HS-5 (cell line): ENCODE measurements around the gene AURKAIP1.

Experiments
- DNase-seq: peaks from one replicate; pipeline ENCODE4 v3.0.0-alpha.2; 2012; ENCODE audit warnings: low read depth

Gene AURKAIP1

DNA sequence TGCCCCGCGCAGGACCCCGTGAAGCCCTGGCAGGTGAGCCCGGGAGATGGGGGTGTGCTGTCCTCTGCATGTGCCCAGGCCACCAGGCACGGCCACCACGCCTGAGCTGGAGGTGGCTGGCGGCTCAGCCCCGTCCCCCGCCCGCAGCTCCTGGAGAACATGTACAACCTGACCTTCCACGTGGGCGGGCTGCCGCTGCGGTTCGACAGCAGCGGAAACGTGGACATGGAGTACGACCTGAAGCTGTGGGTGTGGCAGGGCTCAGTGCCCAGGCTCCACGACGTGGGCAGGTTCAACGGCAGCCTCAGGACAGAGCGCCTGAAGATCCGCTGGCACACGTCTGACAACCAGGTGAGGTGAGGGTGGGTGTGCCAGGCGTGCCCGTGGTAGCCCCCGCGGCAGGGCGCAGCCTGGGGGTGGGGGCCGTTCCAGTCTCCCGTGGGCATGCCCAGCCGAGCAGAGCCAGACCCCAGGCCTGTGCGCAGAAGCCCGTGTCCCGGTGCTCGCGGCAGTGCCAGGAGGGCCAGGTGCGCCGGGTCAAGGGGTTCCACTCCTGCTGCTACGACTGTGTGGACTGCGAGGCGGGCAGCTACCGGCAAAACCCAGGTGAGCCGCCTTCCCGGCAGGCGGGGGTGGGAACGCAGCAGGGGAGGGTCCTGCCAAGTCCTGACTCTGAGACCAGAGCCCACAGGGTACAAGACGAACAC lies 42.1 kb downstream of the AURKAIP1 start:
- no peak for DNase-seq

GRCh38 chr1:1332031-1332755 lies 42.8 kb downstream of the AURKAIP1 start:
- no peak for DNase-seq

- no peak for DNase-seq
These were observed 43.7 kb downstream of the AURKAIP1 start, which contains the start of gene TAS1R3 for GRCh38 chr1:1331068-1331965. TAS1R3 (plus strand) TSS chr1:1331280; CDS start chr1:1331346, 66 bp downstream.

- DNase-seq = no peak
These were observed 44.5 kb downstream of the AURKAIP1 start for GRCh38 chr1:1330366-1331067.

GRCh38 chr1:1329304-1330210 lies 45.5 kb downstream of the AURKAIP1 start:
- no peak for DNase-seq

DNA sequence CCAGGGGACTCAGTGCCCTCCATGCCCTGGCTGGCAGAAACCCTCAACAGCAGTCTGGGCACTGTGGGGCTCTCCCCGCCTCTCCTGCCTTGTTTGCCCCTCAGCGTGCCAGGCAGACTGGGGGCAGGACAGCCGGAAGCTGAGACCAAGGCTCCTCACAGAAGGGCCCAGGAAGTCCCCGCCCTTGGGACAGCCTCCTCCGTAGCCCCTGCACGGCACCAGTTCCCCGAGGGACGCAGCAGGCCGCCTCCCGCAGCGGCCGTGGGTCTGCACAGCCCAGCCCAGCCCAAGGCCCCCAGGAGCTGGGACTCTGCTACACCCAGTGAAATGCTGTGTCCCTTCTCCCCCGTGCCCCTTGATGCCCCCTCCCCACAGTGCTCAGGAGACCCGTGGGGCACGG lies 46.8 kb downstream of the AURKAIP1 start:
- no peak for DNase-seq

- no peak for DNase-seq
These were observed 47.7 kb downstream of the AURKAIP1 start for GRCh38 chr1:1327291-1327690.

- no peak for DNase-seq
These were observed 48.9 kb downstream of the AURKAIP1 start for GRCh38 chr1:1326075-1326605.

DNA sequence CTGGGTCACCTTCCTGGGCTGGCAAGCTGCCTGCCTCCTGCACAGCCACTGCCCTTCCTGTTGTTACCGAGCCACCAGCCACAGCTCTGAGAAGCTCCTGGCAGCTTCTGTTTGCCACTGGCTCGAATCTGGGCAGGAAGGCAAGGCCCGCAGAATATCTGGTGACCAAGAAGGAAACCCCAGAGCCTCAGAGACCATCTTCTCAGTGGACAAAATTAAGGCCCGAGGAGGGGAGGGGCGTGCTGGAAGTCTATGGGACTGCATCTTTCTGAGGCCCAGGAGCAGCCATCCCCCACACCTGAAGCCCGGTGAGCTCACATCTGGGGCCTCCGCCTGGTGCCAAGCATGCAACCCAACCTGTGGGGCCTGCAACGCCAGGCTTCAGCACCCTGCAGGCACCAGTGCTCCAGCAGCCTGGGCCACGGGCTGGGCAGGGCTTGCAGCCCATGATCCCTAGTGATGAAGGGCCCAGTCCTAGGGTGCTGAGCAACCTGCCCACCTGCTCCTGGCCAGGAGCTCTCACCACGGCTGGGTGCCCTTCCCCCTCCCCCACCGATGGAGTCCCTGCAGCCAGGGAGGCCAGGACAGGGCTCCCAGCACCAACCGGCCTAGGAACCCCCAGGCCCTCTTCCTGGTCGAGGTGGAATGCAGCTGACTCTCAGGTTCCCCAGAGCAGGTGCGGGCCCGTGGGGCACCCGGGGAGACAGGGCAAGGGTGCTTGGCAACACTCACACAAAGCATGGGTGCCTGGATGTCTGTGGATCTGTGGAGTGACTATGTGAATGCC lies 49.5 kb downstream of the AURKAIP1 start:
- DNase-seq = no peak

DNA sequence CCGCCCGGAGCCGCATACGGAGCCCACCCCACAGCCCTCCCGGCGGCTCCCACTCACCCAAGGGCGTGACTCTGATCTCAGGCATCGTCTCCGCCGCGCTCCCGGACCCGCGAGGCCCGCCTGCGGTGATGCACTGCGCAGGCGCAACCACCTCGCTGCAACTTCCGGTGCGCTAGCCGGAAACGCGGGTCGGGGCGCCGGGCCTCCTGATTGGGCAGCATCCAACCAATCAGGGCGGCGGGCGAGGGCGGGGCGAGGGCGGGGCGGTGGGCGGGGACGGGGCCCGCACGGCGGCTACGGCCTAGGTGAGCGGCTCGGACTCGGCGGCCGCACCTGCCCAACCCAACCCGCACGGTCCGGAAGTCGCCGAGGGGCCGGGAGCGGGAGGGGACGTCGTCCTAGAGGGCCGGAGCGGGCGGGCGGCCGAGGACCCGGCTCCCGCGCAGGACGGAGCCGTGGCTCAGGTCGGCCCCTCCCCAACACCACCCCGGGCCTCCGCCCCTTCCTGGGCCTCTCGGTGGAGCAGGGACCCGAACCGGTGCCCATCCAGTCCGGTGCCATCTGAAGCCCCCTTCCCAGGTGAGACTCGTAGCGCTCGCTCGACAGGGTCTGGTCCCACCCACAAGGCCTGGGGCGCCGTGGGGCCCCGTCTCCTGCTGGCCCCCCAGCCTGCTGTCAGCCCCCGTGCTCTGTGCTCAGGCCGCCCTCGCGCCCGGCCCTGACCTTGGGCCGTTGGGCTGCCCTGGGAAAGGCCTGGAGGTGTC lies 50.3 kb downstream of the AURKAIP1 start, which contains the start of the genes CPTP and INTS11:
CPTP (plus strand) TSS at position 279 of the 764 bp plus-strand sequence. CDS start 2,109 bp downstream, outside the sequence.
INTS11 (minus strand) TSS at position 137 of the 764 bp plus-strand sequence; CDS start at position 85, 52 bp downstream.
- DNase-seq = peak; percentile 60

DNA sequence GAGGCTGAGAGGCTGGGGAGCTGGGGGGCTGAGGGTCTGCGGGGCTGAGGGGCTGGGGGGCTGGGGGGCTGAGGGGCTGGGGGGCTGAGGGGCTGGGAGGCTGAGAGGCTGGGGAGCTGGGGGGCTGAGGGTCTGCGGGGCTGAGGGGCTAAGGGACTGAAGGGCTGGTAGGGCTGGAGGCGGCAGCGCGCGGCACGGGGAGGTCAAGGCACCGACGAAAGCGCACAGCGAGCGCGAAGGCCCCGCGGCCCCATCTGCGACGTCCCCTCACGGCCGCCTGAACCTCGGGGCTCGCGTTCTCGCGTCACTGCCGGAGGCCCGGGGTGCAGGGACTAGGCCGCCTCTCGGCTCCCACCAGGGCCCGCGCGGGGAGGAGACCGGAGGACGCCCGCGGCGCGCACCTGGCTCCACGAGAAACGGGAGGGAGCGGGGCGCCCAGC lies 50.9 kb downstream of the AURKAIP1 start:
- no peak for DNase-seq
